Measurements from ENCODE around the gene CERS1.

The CERS1 gene

GRCh38 chr19:18869023-18869618, 26.8 kb downstream of the CERS1 start:
- DNase-seq = no peak

- no peak for DNase-seq
These were observed 27.5 kb downstream of the CERS1 start for GRCh38 chr19:18868380-18869022.

DNA sequence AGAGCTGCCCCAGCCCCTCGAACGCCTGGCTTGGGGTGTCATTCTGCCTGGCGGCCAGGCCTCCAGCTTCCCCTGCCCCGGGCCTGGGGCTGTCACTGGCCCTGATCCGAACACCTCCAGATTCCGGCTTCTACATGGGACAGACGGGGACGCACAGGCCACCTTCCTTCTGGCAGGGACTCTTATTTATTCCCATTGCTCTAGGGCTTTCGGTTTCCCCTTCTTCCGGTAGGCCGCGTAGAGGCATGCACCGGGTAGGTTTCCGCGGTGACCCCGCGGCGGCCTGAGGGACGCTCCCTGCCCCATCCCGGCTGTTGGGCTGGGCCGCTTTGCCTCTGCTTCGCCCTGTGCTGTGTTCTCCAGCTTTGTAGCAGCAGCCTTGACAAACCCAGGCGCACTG, 28.2 kb downstream of the CERS1 start:
- DNase-seq = no peak

GRCh38 chr19:18867199-18867598, 28.8 kb downstream of the CERS1 start:
- no peak for DNase-seq

- DNase-seq = no peak
These were observed 29.2 kb downstream of the CERS1 start for GRCh38 chr19:18866800-18867123.

DNA sequence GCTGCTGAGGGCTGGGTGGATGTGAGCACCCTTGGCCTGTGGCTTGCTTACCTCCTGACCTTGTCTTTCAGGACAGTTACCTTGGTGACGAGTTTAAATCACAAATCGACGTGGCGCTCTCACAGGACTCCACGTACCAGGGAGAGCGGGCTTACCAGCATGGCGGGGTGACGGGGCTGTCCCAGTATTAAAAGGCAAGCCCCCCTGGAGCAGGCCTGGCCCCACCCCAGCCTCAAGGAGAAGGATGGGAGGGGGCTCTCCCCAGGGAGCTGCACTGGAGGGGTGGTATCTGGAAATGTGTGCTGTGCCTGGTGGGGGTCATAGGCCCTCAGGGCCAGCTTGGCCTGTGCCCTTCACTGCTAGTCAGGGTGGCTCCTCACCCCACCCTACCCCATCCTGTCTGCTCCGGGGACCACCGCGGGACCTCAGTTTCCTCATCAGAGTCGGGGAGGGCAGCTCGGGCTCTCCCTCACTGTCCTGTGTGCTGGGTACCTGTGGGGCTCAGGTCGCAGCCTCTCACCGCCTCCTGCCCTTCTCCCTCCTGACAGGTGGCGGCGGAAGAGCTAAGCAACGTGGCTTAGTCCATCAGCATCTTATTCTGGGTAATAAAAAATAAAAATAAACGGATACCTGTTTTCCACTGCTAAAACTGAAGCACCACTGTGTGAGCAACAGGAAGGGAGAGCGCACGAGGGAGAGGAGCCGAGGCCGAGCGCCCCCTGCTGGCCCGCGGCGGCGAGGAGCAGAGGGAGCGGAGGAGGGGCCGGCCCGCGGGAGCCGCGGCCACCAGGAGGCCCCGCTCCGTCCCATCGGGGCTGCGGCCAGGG, 29.8 kb downstream of the CERS1 start:
- DNase-seq = peak; percentile 47 to 55

GRCh38 chr19:18865106-18865972, 30.6 kb downstream of the CERS1 start:
- no peak for DNase-seq

GRCh38 chr19:18863843-18864362, 32.1 kb downstream of the CERS1 start:
- DNase-seq = no peak

DNA sequence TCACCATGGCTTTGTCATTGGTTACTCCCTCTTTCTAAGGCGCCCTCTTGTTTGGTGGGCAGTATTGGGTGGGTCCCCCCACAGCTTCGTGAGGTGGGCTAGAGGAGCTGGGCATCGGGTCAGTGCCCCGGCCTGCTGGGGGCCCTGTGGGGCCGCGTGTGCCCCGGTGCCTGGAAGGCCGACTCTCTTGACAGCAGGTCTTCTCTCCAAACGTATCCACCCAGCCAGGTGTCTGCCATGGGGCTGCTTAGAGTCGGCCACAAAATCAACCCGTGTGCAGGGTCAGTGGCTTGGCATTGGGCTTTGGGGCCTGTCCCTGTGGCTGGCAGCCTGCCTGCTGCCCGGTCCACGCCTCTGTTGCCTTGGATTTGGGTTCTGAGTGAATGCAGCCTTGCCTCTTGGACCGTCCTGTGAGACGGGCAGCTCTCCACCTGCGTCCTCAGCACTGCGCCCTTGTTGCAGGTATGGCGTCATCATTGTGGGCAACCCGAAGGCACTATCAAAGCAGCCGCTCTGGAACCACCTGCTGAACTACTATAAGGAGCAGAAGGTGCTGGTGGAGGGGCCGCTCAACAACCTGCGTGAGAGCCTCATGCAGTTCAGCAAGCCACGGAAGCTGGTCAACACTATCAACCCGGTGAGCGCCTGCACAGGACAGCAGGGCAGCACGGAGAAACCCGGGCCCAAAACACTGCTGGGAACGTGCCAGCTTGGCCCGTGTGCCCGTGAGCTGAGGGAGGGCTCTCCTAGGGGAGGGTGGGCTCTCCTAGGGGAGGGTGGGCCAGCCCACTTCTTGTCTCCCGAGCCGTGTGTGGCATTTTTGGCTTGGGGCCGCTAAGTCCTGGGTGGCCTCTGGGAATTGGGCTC, 32.7 kb downstream of the CERS1 start:
- DNase-seq = no peak

- no peak for DNase-seq
These were observed 34.0 kb downstream of the CERS1 start for GRCh38 chr19:18861917-18862316.

DNA sequence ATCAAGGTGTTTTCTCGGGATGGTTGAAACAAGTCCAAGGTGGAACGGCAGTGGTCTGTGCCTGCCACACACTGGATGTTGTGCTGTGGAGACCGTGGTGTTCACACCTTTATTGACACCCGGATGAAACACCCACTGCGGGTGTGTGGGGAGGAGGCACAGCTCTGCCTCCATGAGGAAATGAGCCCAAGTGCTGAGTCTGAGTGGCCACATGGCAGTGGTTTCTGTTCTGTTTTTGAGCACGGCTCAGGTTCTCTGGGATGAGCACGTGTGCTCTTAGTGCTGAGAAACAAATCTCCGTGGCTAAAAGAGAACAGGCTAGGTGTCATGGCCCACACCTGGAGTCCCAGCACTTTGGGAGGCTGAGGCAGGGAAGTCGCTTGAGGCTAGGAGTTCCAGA, 34.7 kb downstream of the CERS1 start:
- no peak for DNase-seq

DNA sequence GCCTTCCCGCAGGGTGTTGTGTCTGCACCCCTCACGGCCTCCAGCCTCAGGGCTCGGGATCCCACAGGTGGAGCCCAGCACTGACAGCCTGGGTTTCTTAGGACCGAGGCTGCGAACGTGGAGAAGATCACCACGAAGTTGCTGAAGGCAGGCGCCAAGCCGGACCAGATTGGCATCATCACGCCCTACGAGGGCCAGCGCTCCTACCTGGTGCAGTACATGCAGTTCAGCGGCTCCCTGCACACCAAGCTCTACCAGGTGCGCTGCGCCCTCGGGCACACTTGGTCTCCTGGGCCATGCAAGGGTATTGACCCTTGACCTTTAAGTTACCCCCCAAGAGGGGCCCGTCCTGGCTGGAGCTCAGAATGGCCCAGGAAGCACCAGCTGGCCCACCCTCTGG, 35.2 kb downstream of the CERS1 start:
- DNase-seq = no peak

- no peak for DNase-seq
These were observed 35.7 kb downstream of the CERS1 start for GRCh38 chr19:18860302-18860700.

DNA sequence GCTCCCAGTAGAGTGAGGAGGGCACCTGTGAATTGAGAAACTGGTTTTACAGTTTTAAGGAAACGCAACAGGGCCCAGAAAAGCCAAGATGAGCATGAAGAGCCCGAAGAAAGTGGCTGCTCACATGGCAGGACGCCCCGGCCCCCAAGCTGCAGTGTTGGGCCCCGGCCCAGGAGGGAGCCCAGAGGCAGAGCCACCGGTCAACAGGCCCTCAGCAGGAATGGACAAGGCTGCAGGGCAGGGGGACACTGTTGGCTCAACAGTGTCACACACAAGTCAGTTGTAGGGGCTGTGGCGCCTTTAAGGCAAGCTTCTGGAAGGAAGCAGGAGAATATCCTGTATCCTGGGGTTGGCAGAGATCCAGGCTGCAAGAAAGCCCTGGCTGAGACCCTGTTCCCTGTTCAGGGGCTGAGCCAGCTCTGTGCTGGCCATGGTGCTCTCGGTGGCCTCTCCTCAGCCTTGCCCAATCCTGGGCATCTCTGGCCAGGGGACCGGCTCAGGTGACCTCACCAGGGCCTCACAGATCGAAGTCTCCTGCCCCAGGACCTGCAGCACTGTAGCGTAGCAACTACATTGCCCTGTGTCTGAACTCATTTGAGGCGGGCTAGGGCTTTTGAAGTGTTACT, 36.2 kb downstream of the CERS1 start:
- no peak for DNase-seq

GRCh38 chr19:18858906-18859646, 36.9 kb downstream of the CERS1 start:
- DNase-seq = no peak

GRCh38 chr19:18857223-18857622, 38.7 kb downstream of the CERS1 start:
- DNase-seq = no peak

- DNase-seq = no peak
These were observed 39.4 kb downstream of the CERS1 start for GRCh38 chr19:18856385-18857126.

- no peak for DNase-seq
These were observed 40.1 kb downstream of the CERS1 start for GRCh38 chr19:18855647-18856384.

- DNase-seq = no peak
These were observed 41.0 kb downstream of the CERS1 start for GRCh38 chr19:18854982-18855381.

Data from CD4-positive, alpha-beta T cell treated with Interleukin-4 for 1 hour (primary cell).